Measurements from ENCODE around the gene BAZ2B.

DNA sequence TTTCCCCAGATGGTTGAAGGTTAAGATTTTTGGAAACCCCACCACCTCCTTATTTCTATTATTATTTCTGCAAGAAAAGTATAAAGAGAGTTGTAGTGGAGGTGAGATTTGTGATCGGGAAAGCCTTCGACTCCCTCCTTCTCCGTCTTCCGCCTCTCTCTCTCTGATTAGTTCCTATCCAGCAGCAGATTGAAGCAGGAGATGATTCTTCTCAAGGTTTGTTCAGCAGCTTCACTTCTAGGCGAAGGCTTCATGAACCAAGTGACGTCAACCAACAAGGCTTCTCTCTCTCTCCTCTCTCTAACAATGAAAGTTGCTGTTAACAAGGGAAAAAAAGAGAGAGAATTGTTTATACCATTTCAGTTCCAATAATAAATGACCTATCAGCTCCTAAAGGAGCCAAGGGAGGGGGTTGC, at the start of gene BAZ2B:
- TF ChIP-seq, protein P1, sequence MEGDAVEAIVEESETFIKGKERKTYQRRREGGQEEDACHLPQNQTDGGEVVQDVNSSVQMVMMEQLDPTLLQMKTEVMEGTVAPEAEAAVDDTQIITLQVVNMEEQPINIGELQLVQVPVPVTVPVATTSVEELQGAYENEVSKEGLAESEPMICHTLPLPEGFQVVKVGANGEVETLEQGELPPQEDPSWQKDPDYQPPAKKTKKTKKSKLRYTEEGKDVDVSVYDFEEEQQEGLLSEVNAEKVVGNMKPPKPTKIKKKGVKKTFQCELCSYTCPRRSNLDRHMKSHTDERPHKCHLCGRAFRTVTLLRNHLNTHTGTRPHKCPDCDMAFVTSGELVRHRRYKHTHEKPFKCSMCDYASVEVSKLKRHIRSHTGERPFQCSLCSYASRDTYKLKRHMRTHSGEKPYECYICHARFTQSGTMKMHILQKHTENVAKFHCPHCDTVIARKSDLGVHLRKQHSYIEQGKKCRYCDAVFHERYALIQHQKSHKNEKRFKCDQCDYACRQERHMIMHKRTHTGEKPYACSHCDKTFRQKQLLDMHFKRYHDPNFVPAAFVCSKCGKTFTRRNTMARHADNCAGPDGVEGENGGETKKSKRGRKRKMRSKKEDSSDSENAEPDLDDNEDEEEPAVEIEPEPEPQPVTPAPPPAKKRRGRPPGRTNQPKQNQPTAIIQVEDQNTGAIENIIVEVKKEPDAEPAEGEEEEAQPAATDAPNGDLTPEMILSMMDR (IDR thresholded peaks at IDR 0.05; ENCODE audit: extremely low read depth in 1 of 2, insufficient read depth in 1 of 2, low read depth in 1 of 2, low read length in 2 of 2) = no peak
- no peak for TF ChIP-seq POLR2AphosphoS5 (IDR thresholded peaks at IDR 0.05; ENCODE audit: insufficient read depth, low read depth, low read length)
- no peak for TF ChIP-seq EZH2 (IDR thresholded peaks at IDR 0.05; ENCODE audit: borderline replicate concordance, low read depth, low read length, severe bottlenecking)
- TF ChIP-seq, protein P2, sequence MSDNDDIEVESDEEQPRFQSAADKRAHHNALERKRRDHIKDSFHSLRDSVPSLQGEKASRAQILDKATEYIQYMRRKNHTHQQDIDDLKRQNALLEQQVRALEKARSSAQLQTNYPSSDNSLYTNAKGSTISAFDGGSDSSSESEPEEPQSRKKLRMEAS (IDR thresholded peaks at IDR 0.05; ENCODE audit: insufficient read depth, insufficient read length) = no peak
- no peak for TF ChIP-seq MYC (IDR thresholded peaks at IDR 0.05; ENCODE audit: low read depth, low read length)
- peak; percentile 58 for TF ChIP-seq POLR2A (IDR thresholded peaks at IDR 0.05; ENCODE audit: low read depth, low read length)
- no peak for TF ChIP-seq JUN (IDR thresholded peaks at IDR 0.05; ENCODE audit: borderline replicate concordance, insufficient read depth, insufficient read length, low read depth)

All from endothelial cell of umbilical vein (primary cell).